ENCODE measurements around the gene WFDC5.
"Not testable (repeated sequence)": the region's sequence is repeated elsewhere in the genome, so short reads cannot be mapped to it uniquely, and the experiment has no call there.

Gene WFDC5, protein sequence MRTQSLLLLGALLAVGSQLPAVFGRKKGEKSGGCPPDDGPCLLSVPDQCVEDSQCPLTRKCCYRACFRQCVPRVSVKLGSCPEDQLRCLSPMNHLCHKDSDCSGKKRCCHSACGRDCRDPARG

GRCh38 chr20:45114465-45115385, at the start of gene WFDC5:
Gene WFDC5 (minus strand): TSS chr20:45115174. CDS start chr20:45115083, 91 bp downstream.
- no peak for DNase-seq (ENCODE audit: low spot score)

DNA sequence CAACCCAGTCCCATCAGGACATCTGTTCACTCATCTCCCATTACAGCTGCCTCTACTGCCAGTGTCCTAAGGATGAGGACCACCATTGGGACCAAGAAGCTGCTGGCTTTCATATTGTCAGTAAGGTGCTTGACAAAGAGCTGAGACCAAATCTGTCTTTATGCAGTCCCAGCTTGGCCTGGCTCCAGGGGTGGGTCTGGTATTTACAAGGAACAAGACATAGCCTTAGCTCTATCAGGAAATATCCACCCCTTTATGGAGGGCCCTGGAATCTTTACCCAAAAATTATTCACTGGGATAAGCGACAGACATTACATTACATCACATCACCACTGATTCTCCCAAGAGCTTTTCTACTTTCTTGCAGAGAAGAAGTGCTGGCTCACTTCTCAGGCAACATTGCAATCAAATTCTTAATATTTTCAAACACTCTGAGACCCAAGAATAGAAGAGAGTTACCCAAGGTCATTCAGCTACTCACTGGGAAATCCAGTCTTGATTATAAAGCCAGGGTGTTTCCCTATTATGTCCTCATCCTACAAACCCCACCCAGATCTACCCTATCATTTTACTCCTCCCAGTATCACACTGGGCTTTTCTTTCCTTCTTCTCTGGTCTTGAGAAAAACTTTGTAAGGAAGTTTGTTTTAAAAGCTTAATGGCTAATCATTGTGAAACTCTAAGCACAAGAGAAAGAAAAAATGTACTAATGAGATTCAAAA, 48.3 kb upstream of the WFDC5 start:
- no peak for DNase-seq (ENCODE audit: low spot score)

DNA sequence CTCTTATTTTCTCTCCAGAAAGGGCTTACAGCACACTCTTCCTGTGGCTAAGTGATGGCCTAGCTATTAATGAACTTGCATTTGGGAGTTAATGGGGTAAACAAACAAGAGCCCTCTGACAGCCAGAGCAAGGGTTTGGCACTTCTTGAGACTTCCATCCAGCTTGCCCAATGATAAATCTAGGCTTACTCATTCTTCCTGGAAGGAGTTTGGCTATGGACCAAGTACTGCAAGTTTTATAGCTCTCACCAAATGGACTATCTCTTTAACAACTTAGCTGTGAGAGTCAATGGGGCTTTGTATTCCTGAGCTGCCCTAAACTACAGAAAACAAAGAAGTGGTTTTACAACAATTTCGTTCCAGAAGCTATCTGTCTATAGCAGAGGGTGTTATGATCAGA, 43.0 kb upstream of the WFDC5 start:
- peak; percentile 46 for DNase-seq (ENCODE audit: low spot score)

DNA sequence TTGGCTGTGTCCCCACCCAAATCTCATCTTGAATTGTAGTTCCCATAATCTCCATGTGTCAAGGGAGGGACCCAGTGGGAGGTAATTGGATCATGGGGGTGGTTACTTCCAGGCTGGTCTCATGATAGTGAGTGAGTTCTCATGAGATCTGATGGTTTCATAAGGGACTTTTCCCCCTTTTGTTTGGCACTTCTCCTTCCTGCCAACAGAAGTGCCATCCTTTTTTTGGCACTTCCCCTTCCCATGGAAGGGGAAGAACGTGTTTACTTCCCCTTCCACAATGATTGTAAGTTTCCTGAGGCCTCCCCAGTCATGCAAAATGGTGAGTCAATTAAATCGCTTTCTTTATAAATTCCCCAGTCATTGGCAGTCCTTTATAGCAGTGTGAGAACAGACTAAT, 41.7 kb upstream of the WFDC5 start:
- no peak for DNase-seq (ENCODE audit: low spot score)

GRCh38 chr20:45154794-45155193, 39.8 kb upstream of the WFDC5 start:
- DNase-seq (ENCODE audit: low spot score) = not testable (repeated sequence)

DNA sequence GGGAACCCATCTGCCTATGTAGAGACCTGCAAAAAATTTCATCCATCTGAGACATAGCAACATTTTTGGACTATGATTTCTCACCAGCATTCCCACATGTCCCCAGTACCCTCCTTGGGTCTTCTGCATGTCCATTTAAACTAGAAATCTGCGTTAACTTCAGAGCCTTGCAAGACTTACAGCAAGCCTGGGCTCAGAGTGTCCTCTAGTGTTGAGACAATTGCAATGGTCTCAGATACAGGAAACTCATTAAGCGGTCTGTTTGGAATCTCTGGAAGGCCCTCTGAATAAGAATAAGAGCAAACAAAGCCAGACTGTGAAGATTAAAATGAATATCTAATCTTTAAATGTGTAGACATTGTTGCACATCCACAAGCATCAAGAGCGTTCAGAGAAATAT, 39.2 kb upstream of the WFDC5 start:
- no peak for DNase-seq (ENCODE audit: low spot score)

DNA sequence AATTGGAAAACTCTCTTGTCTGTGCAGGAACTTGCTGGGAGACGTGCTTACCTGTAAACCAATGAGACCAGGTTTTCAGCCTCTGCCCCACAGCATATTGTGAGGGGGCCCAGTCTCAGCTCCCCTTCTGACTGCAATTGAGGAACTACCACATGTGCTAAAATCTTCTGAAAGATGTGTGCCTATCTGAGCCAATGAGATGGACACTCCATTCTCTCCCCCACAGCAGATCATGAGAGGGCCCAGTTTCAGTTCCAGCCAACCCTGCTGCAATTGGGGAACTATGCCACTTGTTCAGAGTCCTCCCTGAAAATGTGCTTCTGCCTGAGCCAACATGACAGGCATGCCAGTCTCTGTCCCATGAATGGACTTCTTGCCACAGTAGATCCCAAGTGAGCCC, 38.8 kb upstream of the WFDC5 start:
- no peak for DNase-seq (ENCODE audit: low spot score)

GRCh38 chr20:45153147-45153546, 38.2 kb upstream of the WFDC5 start:
- DNase-seq (ENCODE audit: low spot score) = no peak

DNA sequence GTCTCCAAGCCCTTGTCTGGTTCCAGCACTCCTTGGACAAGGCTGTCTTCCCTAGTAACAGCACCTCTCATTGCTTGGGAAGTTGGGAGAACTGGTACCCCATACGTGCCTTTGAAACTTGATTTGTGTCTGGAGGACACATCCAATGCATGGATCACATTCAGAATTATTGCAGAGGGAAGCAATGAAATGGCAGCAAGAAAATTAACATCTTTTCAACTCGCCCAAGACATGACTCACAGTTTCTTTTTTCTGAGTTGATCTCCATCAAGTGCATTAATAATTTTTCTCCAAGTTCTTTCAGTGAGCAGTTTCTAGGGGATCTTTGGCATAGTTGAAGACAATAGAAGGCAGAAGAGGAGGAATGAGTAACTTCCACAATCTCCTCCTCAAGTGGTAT, 37.4 kb upstream of the WFDC5 start:
- no peak for DNase-seq (ENCODE audit: low spot score)

DNA sequence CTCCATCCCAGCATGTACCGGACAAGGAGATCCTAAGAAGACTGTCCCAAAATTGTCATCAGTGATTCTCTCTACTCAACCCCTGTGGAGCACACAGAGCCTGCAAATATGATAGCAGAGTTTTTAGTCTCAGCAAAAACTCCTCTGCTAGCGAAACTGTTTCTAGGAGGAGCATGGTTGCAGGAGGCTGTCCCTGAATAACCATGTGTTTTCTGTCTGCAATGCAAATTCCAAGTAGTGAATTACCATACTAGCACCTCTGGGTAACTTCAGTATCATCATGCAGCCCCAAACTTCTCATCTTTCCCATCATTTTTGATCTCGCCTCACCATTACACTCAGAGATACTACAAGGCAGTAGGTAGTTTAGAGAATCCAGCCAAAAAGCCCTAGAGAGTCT, 34.1 kb upstream of the WFDC5 start:
- DNase-seq (ENCODE audit: low spot score) = no peak

- no peak for DNase-seq (ENCODE audit: low spot score)
Observed at GRCh38 chr20:45140836-45141235, 25.9 kb upstream of the WFDC5 start.

GRCh38 chr20:45139733-45140375, 24.9 kb upstream of the WFDC5 start:
- DNase-seq (ENCODE audit: low spot score) = not testable (repeated sequence)

GRCh38 chr20:45138561-45139300, 23.8 kb upstream of the WFDC5 start:
- DNase-seq (ENCODE audit: low spot score) = peak; percentile 30

DNA sequence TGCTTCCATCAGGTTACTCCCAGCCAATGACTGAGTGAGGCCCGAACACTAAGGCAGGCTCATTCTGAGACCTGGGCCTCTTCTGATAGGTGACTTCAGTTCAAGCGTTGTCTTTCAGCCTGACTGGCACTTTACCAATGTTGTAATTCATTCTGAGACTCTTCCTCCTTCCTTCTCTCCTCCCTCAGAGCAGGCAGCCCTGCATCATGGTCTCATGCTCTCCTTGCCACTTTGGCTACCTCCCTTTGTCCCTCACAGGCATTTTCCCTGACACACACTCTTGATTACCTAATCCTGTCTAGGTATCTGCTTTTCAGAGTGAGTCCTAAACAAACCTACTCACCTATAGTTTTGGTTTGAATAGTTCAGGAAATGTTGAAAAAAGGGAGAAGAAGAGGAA, 21.9 kb upstream of the WFDC5 start:
- DNase-seq (ENCODE audit: low spot score) = no peak

GRCh38 chr20:45128099-45128498, 13.1 kb upstream of the WFDC5 start:
- DNase-seq (ENCODE audit: low spot score) = no peak

DNA sequence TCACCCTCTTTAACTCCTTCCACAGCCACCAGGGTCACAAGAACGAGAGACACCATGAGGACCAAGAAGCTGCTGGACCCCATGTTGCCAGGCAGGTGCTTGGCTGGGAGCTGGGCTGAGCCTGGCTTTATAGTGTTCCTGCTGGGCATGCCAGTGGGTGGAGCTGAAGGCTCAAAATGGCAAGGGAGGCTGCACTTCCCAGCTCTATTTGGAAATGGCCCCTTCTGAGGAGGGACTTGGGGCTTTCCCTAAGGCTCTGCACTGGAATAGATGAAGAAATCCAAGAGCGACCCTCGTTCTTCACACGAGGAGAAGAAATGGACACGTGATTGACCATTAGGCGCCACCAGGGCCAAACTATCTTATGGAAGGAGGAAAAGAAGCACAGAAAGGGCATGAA, 9.4 kb upstream of the WFDC5 start, which contains the start of gene WFDC12:
TSS of gene WFDC12 (minus strand) at position 101 of the 400 bp plus-strand sequence. CDS start at position 83, 18 bp downstream.
- DNase-seq (ENCODE audit: low spot score) = no peak

- DNase-seq (ENCODE audit: low spot score) = no peak
Observed at GRCh38 chr20:45121388-45121787, 6.4 kb upstream of the WFDC5 start.

- no peak for DNase-seq (ENCODE audit: low spot score)
Observed at GRCh38 chr20:45119556-45120266, 4.7 kb upstream of the WFDC5 start.

DNA sequence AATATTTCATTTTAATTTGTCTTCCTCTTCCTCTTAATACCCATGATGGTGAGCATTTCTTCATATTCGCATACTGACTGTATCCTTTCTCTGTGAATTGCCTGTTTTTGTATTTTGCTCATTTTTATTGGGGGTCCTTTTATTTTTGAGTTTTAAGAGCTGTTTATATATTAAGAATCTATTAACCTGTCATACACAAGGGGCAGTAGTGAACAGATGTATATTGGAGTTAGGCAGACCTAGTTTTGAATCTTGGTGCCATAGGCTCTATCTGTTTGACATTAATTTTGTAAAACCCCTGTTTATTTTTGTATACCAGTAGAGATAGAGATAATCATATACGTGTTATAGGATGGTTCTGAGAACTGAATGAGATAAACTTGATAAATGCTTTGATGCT, 3.1 kb upstream of the WFDC5 start:
- DNase-seq (ENCODE audit: low spot score) = no peak

DNA sequence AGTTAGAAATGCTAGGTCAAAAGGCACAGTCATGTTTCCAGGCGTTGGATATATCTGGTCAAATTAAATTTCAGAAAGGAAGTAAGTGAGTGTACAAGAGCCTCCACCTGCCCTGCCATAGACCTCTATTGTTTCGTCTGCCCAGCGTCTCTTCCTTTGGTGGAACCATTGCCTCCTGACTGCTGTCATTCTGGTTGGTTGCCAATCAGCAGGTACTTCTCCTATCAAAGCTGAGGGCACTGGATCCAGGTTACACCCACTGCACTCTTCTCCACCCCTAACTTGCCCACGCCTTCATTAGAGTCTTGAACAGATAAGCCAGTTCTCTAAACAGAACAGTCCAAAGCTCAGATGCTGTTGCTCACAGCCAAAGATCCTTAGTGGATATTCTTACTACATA, 2.6 kb upstream of the WFDC5 start:
- no peak for DNase-seq (ENCODE audit: low spot score)

GRCh38 chr20:45115829-45116228, 855 bp upstream of the WFDC5 start:
- DNase-seq (ENCODE audit: low spot score) = no peak

Measured in GM03348 (cell line).